Measurements from ENCODE around the gene PIAS4.

Gene PIAS4

GRCh38 chr19:4059891-4060620 lies 52.5 kb downstream of the PIAS4 start:
- DNase-seq (ENCODE audit: low read depth) = peak; percentile 67

GRCh38 chr19:4060621-4061177 lies 53.2 kb downstream of the PIAS4 start:
- DNase-seq (ENCODE audit: low read depth) = no peak

GRCh38 chr19:4061178-4061682 lies 53.7 kb downstream of the PIAS4 start:
- DNase-seq (ENCODE audit: low read depth) = no peak

GRCh38 chr19:4061683-4062418 lies 54.3 kb downstream of the PIAS4 start:
- no peak for DNase-seq (ENCODE audit: low read depth)

- no peak for DNase-seq (ENCODE audit: low read depth)
Observed at GRCh38 chr19:4062419-4063368, 55.2 kb downstream of the PIAS4 start.

GRCh38 chr19:4063369-4064148 lies 56.0 kb downstream of the PIAS4 start:
- DNase-seq (ENCODE audit: low read depth) = no peak

- DNase-seq (ENCODE audit: low read depth) = no peak
Observed at GRCh38 chr19:4064149-4064495, 56.6 kb downstream of the PIAS4 start.

- DNase-seq (ENCODE audit: low read depth) = no peak
Observed at GRCh38 chr19:4064496-4065260, 57.1 kb downstream of the PIAS4 start.

- peak; percentile 94 for DNase-seq (ENCODE audit: low read depth)
Observed at GRCh38 chr19:4065430-4066175, 58.1 kb downstream of the PIAS4 start.

GRCh38 chr19:4066176-4066606 lies 58.7 kb downstream of the PIAS4 start:
- no peak for DNase-seq (ENCODE audit: low read depth)

GRCh38 chr19:4066682-4067395 lies 59.3 kb downstream of the PIAS4 start, which contains the start of gene ZBTB7A:
ZBTB7A (minus strand) TSS chr19:4066899; CDS start chr19:4055232, 11,667 bp downstream.
- peak; percentile 66 for DNase-seq (ENCODE audit: low read depth)

GRCh38 chr19:4067396-4068046 lies 60.0 kb downstream of the PIAS4 start:
- no peak for DNase-seq (ENCODE audit: low read depth)

GRCh38 chr19:4068047-4068966 lies 60.8 kb downstream of the PIAS4 start:
- DNase-seq (ENCODE audit: low read depth) = no peak

GRCh38 chr19:4069331-4069959 lies 61.9 kb downstream of the PIAS4 start:
- no peak for DNase-seq (ENCODE audit: low read depth)

GRCh38 chr19:4071610-4072009 lies 64.1 kb downstream of the PIAS4 start:
- no peak for DNase-seq (ENCODE audit: low read depth)

- no peak for DNase-seq (ENCODE audit: low read depth)
Observed at GRCh38 chr19:4075373-4075772, 67.8 kb downstream of the PIAS4 start.

GRCh38 chr19:4077007-4077374 lies 69.5 kb downstream of the PIAS4 start:
- no peak for DNase-seq (ENCODE audit: low read depth)

Data from activated gamma-delta T cell treated with anti-CD3 and anti-CD28 coated beads, Interleukin-2, amount 50 U/mL, for 16 hours (primary cell).